ENCODE data around the gene GBP5.

GRCh38 chr1:89322402-89322801, 49.7 kb upstream of the GBP5 start:
- TF ChIP-seq CTCF (IDR thresholded peaks at IDR 0.05): no peak
- no peak for TF ChIP-seq POLR2A (IDR thresholded peaks at IDR 0.05)

Data from esophagus squamous epithelium (tissue), 4 donors.